Islet of Langerhans (tissue), 1 donor: ENCODE data around the gene PRAC1.

Experiments
- FAIRE-seq: peaks from one replicate; lab custom pipeline; 2011; peaks lifted over from hg19 to GRCh38; lab: Jason Lieb, UNC

PRAC1 gene

DNA sequence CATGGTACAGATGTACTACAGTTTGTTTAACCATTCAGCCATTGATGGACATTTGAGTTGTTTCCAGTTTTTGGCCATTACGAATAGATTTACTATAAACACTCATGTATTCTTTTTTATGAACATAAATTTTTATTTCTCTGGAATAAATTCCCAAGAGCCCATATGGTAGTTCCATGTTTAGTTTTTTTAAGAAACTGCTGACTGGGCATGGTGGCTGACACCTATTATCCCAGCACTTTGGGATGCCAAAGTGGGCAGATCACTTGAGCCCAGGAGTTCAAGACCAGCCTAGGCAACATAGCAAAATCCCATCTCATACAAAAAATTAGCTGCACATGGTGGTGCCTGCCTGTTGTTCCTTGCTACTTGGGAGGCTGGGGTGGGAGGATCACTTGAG, 30.3 kb downstream of the PRAC1 start:
- FAIRE-seq: no peak

DNA sequence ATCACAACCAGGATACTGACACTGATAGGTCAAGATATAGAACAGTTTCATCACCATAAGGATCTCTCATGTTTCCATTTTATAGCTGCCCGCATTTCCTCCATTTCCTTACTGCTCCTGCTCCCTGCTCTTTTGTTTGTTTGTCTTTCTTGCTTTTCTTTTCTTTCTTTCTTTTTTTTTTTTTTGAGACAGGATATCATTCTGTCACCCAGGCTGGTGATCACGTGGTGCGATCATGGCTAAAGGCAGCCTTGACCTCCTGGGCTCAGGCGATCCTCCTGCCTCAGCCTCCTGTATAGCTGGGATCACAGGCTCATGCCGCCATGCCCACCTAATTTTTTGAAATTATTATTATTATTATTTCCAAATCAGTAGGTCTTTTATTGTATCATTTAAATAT, 31.7 kb downstream of the PRAC1 start:
- FAIRE-seq: no peak

DNA sequence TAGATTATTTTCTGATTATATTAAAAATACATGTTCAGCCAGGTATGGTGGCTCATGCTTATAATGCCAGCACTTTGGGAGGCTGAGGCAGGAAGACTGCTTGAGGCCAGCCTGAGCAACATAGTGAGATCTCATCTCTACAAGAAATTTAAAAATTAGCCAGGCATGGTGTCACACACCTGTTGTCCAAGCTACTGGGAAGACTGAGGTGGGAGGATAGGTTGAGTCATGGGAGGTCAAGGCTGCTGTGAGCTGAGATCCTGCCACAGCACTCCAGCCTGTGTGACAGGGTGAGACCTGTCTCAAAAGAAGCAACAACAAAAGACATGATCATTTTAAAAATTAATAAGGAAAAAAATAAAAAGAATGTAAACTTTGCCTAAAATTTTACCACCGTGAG, 40.7 kb downstream of the PRAC1 start:
- FAIRE-seq: no peak

DNA sequence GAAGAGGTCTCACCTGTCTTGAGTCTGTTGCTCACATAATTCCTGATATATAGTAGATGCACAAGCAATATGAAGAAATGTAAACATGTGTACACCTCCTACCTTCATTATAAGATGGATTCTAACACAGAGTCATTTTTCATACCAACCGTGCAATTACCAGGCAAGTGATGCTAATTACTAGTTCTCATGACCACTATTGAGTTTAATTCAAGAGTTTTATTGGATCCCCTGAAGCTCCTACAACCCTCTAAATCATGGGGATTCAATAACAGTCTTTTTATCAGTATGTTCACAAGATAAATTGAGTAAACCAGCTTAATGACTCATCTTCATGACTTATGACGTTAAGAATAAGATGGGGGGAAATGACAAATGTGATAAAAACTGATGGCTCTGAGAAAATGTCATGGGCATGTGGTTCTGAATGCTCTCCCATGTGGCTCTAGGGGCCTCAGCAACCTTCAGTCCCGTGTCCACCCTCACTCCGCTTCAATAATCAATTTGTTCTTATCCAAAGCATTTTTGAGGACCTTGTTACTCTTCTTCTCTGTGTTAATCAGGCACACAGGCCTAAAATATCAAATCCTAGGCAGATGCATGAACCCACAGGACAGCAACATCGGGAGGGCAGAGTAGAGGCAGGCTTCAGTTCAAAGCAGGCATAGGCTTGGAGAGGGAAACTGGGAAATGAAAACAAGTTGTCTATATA, 42.8 kb downstream of the PRAC1 start:
- no peak for FAIRE-seq

DNA sequence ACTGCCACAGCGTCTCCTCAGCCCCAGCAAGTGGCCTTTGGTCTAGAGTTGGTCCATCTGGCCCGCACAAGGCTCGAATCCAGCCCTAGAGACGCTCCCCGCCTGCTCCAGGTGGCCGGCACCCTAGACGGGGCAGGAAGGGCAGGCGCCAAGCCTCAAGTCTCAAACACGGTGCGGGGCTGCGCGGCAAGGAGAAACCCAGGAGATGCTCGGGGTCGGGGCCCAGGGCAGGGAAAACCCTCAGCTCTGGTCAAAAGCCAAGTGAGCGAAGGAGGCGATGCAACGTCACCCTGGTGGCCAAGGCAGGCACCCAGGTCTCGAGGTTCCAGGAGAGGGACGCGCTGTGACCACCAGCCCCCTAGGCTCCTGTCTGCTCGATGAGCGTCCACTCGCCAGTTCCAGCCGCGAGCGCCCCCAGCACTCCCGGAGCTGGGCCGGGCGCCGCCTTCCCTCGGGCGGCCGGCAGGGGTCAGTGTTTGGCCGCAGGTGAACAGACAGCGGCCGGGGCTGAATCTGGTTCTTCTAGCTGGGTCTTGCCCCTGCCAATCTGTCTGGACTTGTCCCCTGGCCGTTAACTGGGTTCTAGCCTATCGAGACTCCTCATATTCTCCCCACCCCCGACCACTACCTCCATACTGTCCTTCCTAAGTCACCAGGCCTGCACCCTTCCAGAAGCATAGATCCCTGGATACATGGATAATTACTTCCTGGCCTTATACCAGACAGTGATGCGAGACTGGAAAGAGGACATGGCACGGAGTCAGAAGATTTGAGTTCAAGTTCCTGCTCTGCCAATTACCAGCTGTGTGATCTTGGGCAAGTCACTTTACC, 44.0 kb downstream of the PRAC1 start:
- FAIRE-seq: no peak

DNA sequence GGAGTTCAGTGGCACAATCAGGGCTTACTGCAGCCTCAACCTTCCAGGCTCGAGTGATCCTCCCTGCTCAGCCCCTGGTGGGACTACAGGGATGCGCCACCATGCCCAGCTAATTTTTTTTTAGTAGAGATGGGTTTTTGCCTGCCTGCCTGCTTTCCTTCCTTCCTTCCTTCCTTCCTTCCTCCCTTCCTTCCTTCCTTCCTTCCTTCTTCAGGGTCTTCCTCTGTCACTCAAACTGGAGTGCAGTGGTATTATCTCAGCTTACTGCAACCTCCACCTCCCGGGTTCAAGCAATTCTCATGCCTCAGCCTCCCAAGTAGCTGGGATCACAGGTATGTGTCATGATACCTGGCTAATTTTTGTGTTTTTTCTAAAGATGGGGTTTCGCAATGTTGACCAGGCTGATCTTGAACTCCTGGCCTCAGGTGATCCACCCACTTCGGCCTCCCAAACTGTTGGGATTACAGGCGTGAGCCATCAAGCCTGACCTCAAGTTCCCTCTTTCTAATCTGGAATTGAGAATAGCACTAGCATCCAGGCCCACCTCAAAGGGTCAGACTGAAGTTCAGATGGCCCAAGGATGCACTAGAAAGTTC, 45.3 kb downstream of the PRAC1 start:
- no peak for FAIRE-seq

DNA sequence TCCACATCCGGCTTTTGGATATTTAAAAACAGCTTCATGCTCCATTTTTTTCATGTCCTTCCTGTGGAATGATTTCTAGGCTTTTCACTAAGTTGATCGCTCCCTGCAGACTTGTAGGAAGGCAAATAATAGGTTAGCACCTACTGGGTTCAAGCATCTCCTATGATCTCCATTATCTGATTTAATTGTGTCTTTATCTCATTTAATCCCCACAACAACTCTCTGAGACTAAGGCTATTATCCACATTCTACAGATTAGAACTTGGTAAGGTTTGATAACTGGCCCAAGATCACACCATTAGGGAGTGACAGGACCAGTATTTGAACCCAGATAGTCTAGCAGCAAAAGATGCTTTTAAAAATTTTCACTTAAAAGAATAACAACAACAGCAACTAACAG, 50.0 kb downstream of the PRAC1 start:
- FAIRE-seq: no peak
